ENCODE measurements around the gene DCST1. TPM values are rescaled to one million over a fixed set of nuclear protein-coding genes. Genes with fewer than 3 reads are reported as not detected.
A peak's percentile ranks its signal among the peaks of the same experiment; 100 is the strongest.

The DCST1 gene
- total and polyA plus RNA-seq, 2 of the 13 experiments (the other 11 are each of a cell fraction or from before 2014, with no cell fraction given): 0.04 TPM; not detected in 1

DNA sequence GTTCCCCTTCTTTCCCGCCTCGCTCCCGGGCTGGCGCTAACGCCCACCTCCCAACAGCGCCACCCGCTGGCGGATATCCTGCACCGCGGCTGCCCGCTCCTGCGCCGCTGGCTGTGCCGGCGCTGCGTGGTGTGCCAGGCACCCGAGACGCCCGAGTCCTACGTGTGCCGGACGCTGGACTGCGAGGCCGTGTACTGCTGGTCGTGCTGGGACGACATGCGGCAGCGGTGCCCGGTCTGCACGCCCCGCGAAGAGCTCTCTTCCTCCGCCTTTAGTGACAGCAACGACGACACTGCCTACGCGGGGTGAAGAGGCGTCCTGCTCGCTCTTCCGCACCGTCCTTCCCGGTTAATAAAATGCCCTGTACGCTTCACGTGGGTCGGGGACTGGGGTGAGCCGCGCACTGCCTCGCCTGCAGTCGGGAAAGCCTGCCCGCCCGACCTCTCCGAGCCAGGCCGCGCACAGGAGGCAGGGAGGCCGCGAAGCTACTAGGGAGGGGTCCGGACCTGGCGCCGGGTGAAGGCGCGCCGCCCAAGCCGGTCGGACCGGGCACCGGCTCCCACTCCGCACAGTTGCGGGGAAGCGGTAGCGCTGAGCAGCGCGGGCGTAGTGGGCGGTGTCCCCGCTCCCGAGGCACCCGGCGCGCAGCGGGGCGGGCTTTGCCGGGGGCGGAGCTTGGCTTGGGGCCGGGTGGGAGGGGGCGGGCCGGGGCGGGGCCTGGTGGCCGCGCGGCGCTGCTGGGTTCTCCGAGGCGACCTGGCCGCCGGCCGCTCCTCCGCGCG, 17.1 kb downstream of the DCST1 start, which contains the start of gene ADAM15:
Gene ADAM15, plus strand, starts transcription at position 757 of the 782 bp plus-strand sequence. CDS start 71 bp downstream, outside the sequence.
- peak within 1 kb of the TSS; percentile 70 for H3K9ac ChIP-seq (ENCODE audit: insufficient read depth, low read depth, low read length)
- no peak within 1 kb of the TSS for H2AFZ ChIP-seq (ENCODE audit: low read length)
- peak within 1 kb of the TSS; percentile 59 to 88 (median 70) for H3K4me3 ChIP-seq (replicated peaks in 1 of 3; ENCODE audit: insufficient read depth in 1 of 3, low read depth in 2 of 3, low read length in 3 of 3)
- H3K9me3 ChIP-seq (ENCODE audit: low read length): no peaks in the 10 kb centered on the region
- in situ Hi-C loops (cut with HindIII; ENCODE audit: extremely low pct_ligation_motif_present, low pct_unique_long_range_greater_than_20kb) (no loop called here), intact Hi-C loops (cut with micrococcal nuclease; ENCODE audit: unreplicated experiment) (no loop called here)
- BruUV-seq (replicated peaks): no TSS peak
- peak within 1 kb of the TSS; percentile 66 for H3K27ac ChIP-seq (ENCODE audit: extremely low read length, insufficient read depth, low read length)
- no peaks in the 10 kb centered on the region for H3K79me2 ChIP-seq (ENCODE audit: insufficient read depth, low read length)
- H3K4me1 ChIP-seq (ENCODE audit: insufficient read depth, low read length): peaks cover 55% of the 10 kb centered on the region
- CTCF ChIA-PET (ENCODE audit: low intra/inter-chr PET ratio, low total read pairs): interaction anchor here (0.8 to 2.0 kb wide), 3 partner anchors 11 to 34 kb away, joined by 4 to 7 read pairs (median 5); no protein-coding TSS in a partner anchor
- 0% methylated on average over 34 of the region's 99 CpGs for WGBS (ENCODE audit: low lambda C conversion rate)
- FAIRE-seq (no peak), DNase-seq (ENCODE audit: low spot score) (peak; percentile 66), ATAC-seq (peak; percentile 79)
- POLR2A ChIA-PET: interaction anchor here (0.7 to 2.7 kb wide), 15 partner anchors 9 to 106 kb away, joined by 3 to 11 read pairs (median 4); partner anchors contain the start of genes CKS1B, FLAD1, PBXIP1 and PYGO2
- no peaks in the 10 kb centered on the region for H4K20me1 ChIP-seq (ENCODE audit: insufficient read depth, low read length)
- peak within 1 kb of the TSS; percentile 96 for H3K4me2 ChIP-seq (ENCODE audit: low read depth, low read length)
- no peaks in the 10 kb centered on the region for H3K27me3 ChIP-seq (ENCODE audit: control insufficient read depth in 1 of 2, insufficient read depth in 2 of 2, low read length in 2 of 2)
- peaks cover 0 to 3% of the 10 kb centered on the region in 2 experiments; a peak in 1 of 5 replicates for H3K36me3 ChIP-seq (replicated peaks in 1 of 2; ENCODE audit: control insufficient read depth in 1 of 2, insufficient read depth in 2 of 2, low read length in 2 of 2)
- TF ChIP-seq ZMYM2 (CRISPR knock-in tag; IDR thresholded peaks at IDR 0.05) (peak; percentile 90), GABPA (IDR thresholded peaks at IDR 0.05; ENCODE audit: low read depth, low read length) (no peak), GABPA (CRISPR knock-in tag; IDR thresholded peaks at IDR 0.05; ENCODE audit: low read depth) (peak; percentile 65), ZNF274 (CRISPR knock-in tag; IDR thresholded peaks at IDR 0.05) (peak; percentile 96), ZNF160 (CRISPR knock-in tag; IDR thresholded peaks at IDR 0.05) (no peak; the same call in 1 of the 2 replicates), ZEB1 (IDR thresholded peaks at IDR 0.05; ENCODE audit: insufficient replicate concordance, low read depth) (no peak), KDM1A (CRISPR knock-in tag; IDR thresholded peaks at IDR 0.05) (0 out of 2 replicates have a peak, but pooled peaks have one; percentile 32), YY1 (IDR thresholded peaks at IDR 0.05; ENCODE audit: insufficient read depth, insufficient replicate concordance, low read depth, low read length) (peak; percentile 56), HNF1B (CRISPR knock-in tag; IDR thresholded peaks at IDR 0.05) (peak; percentile 93), RXRB (CRISPR knock-in tag; IDR thresholded peaks at IDR 0.05; ENCODE audit: borderline replicate concordance) (no peak), WIZ (CRISPR knock-in tag; IDR thresholded peaks at IDR 0.05) (peak; percentile 72; the same call in 1 of the 2 replicates), ELF1 (CRISPR knock-in tag; IDR thresholded peaks at IDR 0.05) (peak; percentile 21), ZNF446 (CRISPR knock-in tag; IDR thresholded peaks at IDR 0.05) (no peak), ZNF772 (CRISPR knock-in tag; IDR thresholded peaks at IDR 0.05) (peak; percentile 90)
- TF ChIP-seq, protein P1, sequence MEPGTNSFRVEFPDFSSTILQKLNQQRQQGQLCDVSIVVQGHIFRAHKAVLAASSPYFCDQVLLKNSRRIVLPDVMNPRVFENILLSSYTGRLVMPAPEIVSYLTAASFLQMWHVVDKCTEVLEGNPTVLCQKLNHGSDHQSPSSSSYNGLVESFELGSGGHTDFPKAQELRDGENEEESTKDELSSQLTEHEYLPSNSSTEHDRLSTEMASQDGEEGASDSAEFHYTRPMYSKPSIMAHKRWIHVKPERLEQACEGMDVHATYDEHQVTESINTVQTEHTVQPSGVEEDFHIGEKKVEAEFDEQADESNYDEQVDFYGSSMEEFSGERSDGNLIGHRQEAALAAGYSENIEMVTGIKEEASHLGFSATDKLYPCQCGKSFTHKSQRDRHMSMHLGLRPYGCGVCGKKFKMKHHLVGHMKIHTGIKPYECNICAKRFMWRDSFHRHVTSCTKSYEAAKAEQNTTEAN (CRISPR knock-in tag; conservative IDR thresholded peaks at IDR 0.05): no peak; the same call in 1 of the 2 replicates
